Posterior cingulate gyrus (tissue), 11 donors: ENCODE results near the gene DNAJB2.
A peak's percentile ranks its signal among the peaks of the same experiment; 100 is the strongest.

Experiments used
- DNase-seq, 10 donors: peaks; one replicate each; pipeline versions ENCODE4 v3.0.0 to v3.0.0-alpha.2; 2020 to 2021; ENCODE audit warnings: mixed read lengths in 3 of 10
- intact Hi-C: fragments of 100-400 bp; cut with DNase I; formaldehyde crosslinking; loops from one replicate; pipeline ENCODE4 v1.15.1; 2023

Gene DNAJB2

DNA sequence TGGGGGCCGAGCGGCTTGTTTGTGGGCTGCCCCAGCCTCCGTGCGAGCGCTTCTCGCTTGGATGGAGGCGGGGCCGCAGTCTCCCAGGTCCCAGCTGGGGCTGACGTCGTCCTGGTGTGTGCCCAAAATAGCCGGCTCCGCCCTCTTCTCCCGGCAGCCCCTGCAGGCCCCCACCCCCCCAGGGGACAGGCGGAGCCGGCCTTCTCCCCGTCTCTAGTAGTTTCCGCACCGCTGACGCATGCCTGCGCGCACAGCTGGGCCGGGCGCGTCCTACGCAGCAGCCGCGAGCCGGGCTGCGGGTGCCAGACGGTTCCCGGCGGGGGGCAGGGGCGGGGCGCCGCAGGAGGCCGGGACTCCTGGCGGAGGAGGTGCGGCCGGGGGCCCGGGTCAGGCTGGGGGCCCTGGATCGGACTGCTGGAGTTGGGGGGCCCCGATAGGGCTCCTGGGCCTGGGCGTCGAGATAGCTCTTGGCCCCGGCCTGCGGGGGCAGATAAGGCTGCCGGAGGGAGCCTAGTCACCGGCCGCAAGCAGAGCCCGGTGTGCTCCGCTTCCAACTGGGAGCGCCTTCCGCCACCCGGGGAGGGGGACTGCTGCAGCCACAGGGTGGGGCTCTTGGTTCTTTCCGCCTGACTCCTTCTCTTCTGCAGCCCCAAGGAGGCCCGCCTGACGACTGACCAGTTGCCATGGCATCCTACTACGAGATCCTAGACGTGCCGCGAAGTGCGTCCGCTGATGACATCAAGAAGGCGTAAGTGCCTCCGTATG, at the start of gene DNAJB2:
Gene DNAJB2, plus strand, starts transcription at position 216 of the 765 bp plus-strand sequence. Its CDS starts 468 bp downstream, at position 684.
- intact Hi-C loops = loop anchor here (2.0 to 5.0 kb wide), 2 partner anchors 103 to 108 kb away; partner anchors contain the start of genes CNPPD1 and DNPEP
- DNase-seq = peak; percentile 98 to 100 (median 99)

GRCh38 chr2:219230059-219230540, 49.1 kb upstream of the DNAJB2 start:
- intact Hi-C loops = loop anchor here (10.0 kb wide), 1 partner anchor 155 kb away; the partner anchor contains the start of gene DNPEP
- DNase-seq = peak in 3 of 10 donors; percentile 24 to 81 (median 76)

DNA sequence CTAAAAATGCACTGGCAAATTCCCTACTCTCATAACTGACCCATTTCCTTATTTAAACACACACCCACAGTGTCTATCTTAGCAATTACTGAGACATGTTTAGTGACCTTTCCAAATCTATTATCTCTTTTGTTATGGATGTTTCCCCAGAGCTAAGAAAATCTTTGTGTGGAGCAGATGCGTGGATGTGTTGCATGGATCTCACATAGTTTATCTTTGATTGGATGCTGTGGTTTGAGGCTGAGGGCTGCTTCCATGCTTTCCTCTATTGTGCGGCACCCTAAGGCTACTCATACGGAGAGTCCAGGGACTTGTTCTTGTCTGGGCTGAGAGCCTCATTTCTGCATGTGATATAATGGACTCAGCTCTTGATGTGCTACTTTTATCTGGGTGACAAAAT, 44.8 kb upstream of the DNAJB2 start:
- intact Hi-C loops = loop anchor here (10.0 kb wide), 1 partner anchor 150 kb away; the partner anchor contains the start of gene DNPEP

DNA sequence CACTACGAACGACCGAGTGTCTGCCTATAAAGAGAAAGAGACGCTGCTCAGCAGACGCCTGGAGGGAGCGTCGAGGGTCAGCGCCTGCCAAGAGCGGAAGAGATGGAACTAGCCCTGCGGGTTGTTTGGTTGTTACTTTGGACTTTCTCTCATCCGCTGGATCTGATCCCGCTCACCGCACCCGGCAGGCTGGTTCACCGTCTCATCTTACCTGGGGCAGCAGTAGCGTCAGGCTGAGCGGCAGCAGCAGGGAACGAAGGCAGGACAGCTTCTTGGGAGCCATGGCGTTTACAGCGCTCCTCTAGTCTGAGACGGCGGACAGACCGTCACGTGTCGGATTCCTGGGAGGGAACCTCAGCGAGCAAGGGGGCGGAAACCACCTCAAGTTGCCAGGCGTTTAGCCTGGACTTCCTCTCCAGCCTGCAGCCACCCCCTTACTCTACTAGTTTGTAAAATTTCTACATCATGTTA, 35.8 kb upstream of the DNAJB2 start:
- intact Hi-C loops = loop anchor here (5.0 kb wide), 1 partner anchor 54 kb away; no protein-coding TSS in a partner anchor
- no peak for DNase-seq

More for the DNA sequence above, 44.8 kb upstream of the DNAJB2 start:
- no peak for DNase-seq

DNA sequence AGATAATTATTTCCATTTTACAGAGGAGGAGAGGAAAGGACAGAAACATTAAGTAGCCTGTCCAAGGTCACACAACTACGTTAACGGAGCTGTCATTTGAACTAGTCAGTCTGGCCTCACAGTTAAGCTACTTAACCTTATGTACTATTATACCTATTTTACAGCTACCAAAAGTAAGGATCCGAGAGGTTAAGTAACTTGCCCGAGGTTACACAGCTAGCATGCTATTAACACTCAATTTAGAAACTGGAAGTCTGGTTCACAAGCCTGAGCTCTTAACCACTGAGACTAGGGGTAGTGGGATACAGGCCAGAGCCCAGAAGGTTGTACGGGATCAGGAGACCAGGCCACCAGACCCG, 34.4 kb upstream of the DNAJB2 start:
- DNase-seq = no peak
- intact Hi-C loops = loop anchor here (1.0 to 5.0 kb wide), 2 partner anchors 26 to 53 kb away; partner anchors contain the start of gene ABCB6

- DNase-seq = peak; percentile 91 to 99 (median 94)
- intact Hi-C loops = loop anchor here (1.0 kb wide), 1 partner anchor 27 kb away; the partner anchor contains the start of gene ABCB6
Measured at GRCh38 chr2:219245148-219245898, 33.8 kb upstream of the DNAJB2 start, which contains the start of the genes GLB1L and STK16. Gene GLB1L (minus strand): TSS chr2:219245444. CDS start chr2:219243573, 1,871 bp downstream. Gene STK16 (plus strand): TSS chr2:219245479. CDS start chr2:219246000, 521 bp downstream.

DNA sequence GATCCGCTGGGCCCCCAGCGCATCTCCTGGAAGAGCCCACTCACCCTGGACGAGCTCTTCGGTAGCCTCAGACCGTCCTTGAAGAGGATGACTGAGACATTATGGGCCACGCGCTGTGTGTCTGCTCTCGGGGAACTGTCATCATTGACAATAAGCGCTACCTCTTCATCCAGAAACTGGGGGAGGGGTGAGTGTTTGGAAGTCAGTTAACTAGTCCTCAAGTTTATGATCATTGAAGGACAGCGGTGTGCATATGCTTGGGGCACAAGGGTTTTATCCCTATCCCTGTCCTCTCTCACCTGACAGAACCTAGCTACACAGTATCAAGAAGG, 33.3 kb upstream of the DNAJB2 start:
- no peak for DNase-seq
- intact Hi-C loops = loop anchor here (1.0 kb wide), 1 partner anchor 28 kb away; the partner anchor contains the start of gene ABCB6

GRCh38 chr2:219246559-219246958, 32.6 kb upstream of the DNAJB2 start:
- DNase-seq = no peak
- intact Hi-C loops = no loop called here

- intact Hi-C loops = no loop called here
- no peak for DNase-seq
Measured at GRCh38 chr2:219247678-219248642, 31.2 kb upstream of the DNAJB2 start.

DNA sequence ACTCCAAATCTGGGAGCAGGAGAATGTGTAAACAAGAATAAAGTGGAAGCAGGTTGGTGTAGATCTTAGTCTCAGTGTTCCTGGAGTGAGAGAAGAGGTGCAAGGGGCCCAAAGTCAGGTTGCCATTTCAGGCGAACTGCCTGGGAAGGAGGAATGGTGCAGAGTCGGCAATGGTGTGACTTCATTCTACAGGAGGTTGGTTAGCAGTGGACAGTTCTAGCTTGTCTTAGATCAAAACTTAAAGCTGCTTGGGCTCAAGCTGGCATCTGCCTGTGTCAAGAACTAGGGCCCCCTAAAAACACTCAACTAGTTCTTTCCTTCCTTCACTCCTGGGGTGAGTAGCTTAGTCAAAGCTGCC, 30.3 kb upstream of the DNAJB2 start:
- intact Hi-C loops = no loop called here
- DNase-seq = no peak

- DNase-seq = peak in 9 of 10 donors; percentile 45 to 93 (median 63)
- intact Hi-C loops = no loop called here
Measured at GRCh38 chr2:219249203-219249980, 29.8 kb upstream of the DNAJB2 start.

DNA sequence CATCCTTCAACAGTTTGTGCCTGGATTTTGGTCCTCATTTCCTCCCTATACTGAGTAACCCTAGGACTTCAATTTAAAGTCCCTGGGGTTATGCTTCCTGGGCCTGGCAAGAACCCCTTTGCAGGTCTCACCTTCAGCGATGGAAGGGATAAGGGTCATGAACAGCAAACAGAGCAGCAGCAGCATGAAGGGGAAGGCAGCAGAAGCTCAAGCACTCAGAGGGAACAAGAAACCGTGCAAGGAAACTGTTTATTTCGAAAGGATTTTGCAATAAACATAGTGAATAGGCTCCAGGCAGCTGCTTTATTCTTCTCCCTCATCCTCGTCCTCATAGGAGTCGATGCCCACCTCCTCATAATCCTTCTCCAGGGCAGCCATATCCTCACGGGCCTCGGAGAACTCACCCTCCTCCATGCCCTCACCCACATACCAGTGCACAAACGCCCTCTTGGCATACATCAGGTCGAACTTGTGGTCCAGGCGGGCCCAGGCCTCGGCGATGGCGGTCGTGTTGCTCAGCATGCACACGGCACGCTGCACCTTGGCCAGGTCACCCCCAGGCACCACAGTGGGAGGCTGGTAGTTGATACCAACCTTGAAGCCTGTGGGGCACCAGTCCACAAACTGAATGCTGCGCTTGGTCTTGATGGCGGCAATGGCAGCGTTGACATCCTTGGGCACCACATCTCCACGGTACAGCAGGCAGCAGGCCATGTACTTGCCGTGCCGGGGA, 29.0 kb upstream of the DNAJB2 start:
- DNase-seq = no peak
- intact Hi-C loops = no loop called here

GRCh38 chr2:219251656-219252055, 27.5 kb upstream of the DNAJB2 start:
- DNase-seq = no peak
- intact Hi-C loops = no loop called here

- intact Hi-C loops = no loop called here
Measured at GRCh38 chr2:219252084-219252483, 27.1 kb upstream of the DNAJB2 start.

GRCh38 chr2:219252570-219252899, 26.6 kb upstream of the DNAJB2 start:
- DNase-seq = peak in 1 of 10 donors; percentile 74
- intact Hi-C loops = no loop called here

More at GRCh38 chr2:219252084-219252483, 27.1 kb upstream of the DNAJB2 start:
- peak in 1 of 10 donors; percentile 32 for DNase-seq

- peak in 6 of 10 donors; percentile 27 to 89 (median 40) for DNase-seq
- intact Hi-C loops = no loop called here
Measured at GRCh38 chr2:219252900-219253752, 26.0 kb upstream of the DNAJB2 start, which contains the start of gene TUBA4B. Gene TUBA4B (plus strand): TSS chr2:219253243. CDS start chr2:219253408, 165 bp downstream.
